Endothelial cell (in vitro differentiated cells): Measurements from ENCODE around the gene SOX5. TPM values are rescaled to one million over a fixed set of nuclear protein-coding genes. Genes with fewer than 3 reads are reported as not detected.

ENCODE experiments used
- DNase-seq: peaks from one replicate; pipeline ENCODE4 v3.0.0; 2021; ENCODE audit warnings: low spot score
- H3K27ac Mint-ChIP-seq: one replicate; pipeline ENCODE4 v1.8.0; 2021; ENCODE audit warnings: mixed read lengths, inconsistent platforms; ENCODE audit not compliant: unreplicated experiment
- H3K27me3 Mint-ChIP-seq: one replicate; pipeline ENCODE4 v1.8.0; 2021; ENCODE audit warnings: mild to moderate bottlenecking, moderate library complexity, mixed read lengths, inconsistent platforms; ENCODE audit not compliant: unreplicated experiment
- H3K36me3 Mint-ChIP-seq: one replicate; pipeline ENCODE4 v1.8.0; 2021; ENCODE audit warnings: mild to moderate bottlenecking, low read depth, mixed read lengths, inconsistent platforms; ENCODE audit not compliant: unreplicated experiment
- H3K4me1 Mint-ChIP-seq: one replicate; pipeline ENCODE4 v1.8.0; 2021; ENCODE audit warnings: mild to moderate bottlenecking, mixed read lengths, inconsistent platforms; ENCODE audit not compliant: unreplicated experiment
- H3K4me3 Mint-ChIP-seq: one replicate; pipeline ENCODE4 v1.8.0; 2021; ENCODE audit warnings: mild to moderate bottlenecking, mixed read lengths, inconsistent platforms; ENCODE audit not compliant: unreplicated experiment
- H3K9me3 Mint-ChIP-seq: one replicate; pipeline ENCODE4 v1.8.0; 2021; ENCODE audit warnings: mixed read lengths, inconsistent platforms; ENCODE audit not compliant: unreplicated experiment
- CTCF ChIP-seq: fragments of 200-600 bp; sonication (generic); IDR thresholded peaks from one replicate; pipeline ENCODE4 v1.5.0; 2021; ENCODE audit warnings: antibody characterized with exemption; ENCODE audit not compliant: unreplicated experiment
- total RNA-seq: library from RNA; stranded (reverse); fragmentation: NEBNext Ultra II Directional; extraction: Animal tissue kit (Norgen Biotek cat#: 25700); gene quantifications from one replicate; pipeline ENCODE4 v1.2.1, GENCODE V29; 2021; ENCODE audit not compliant: unreplicated experiment

The SOX5 gene
- total RNA-seq, 1 donor from 2014 or later, result 23.1 TPM

DNA sequence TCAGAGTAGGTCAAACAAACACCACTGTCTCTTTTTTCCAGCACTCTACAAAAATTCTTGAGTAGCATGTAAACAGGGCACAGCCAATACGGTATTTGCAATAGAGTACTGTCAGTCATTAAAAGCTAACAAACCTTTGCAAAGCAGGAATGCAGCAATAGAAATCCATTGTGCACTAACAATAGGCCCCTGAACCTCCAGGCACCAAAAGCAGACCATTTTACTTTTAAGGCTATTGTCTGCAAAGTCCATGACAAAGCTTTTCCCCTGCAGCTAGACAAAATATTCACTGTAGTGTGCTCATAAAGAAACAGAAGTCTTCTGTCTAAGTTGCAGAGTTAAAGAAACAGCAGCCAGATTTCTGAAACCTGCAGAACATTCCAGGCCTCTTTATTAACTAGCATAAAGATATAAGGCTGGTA is 191.9 kb downstream of the SOX5 start:
- H3K4me1 Mint-ChIP-seq, result peaks cover 31% of the 10 kb centered on the region
- H3K27ac Mint-ChIP-seq, result peak overlapping the region; percentile 97
- peak; percentile 8 for DNase-seq
- TF ChIP-seq CTCF, result no peak
- H3K9me3 Mint-ChIP-seq, result no peaks in the 10 kb centered on the region
- no peaks in the 10 kb centered on the region for H3K27me3 Mint-ChIP-seq
- no peaks in the 10 kb centered on the region for H3K36me3 Mint-ChIP-seq
- no peak overlapping the region for H3K4me3 Mint-ChIP-seq

DNA sequence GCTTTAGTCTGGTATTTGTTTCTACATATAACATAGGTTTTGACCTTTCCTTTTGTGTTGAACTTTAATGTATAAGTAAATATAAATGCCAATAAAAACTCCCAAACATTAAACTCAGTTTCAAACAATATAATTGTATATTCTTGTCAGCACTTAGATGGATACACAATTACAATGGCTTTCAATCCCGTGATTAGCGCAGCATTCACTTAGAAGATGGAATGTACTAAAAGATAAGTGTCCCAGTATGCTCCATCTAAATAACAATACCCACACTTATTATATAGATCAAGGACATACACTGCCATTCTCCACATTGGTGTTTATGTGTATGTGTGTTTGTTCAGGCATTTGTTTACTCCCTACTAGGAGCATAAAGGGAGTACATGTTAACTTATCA is 193.1 kb downstream of the SOX5 start:
- Mint-ChIP-seq H3K27ac (peak overlapping the region; percentile 97), H3K4me3 (no peak overlapping the region), H3K36me3 (no peaks in the 10 kb centered on the region), H3K27me3 (no peaks in the 10 kb centered on the region), H3K4me1 (peaks cover 31% of the 10 kb centered on the region), H3K9me3 (no peaks in the 10 kb centered on the region)
- DNase-seq, result no peak
- TF ChIP-seq CTCF, result no peak

DNA sequence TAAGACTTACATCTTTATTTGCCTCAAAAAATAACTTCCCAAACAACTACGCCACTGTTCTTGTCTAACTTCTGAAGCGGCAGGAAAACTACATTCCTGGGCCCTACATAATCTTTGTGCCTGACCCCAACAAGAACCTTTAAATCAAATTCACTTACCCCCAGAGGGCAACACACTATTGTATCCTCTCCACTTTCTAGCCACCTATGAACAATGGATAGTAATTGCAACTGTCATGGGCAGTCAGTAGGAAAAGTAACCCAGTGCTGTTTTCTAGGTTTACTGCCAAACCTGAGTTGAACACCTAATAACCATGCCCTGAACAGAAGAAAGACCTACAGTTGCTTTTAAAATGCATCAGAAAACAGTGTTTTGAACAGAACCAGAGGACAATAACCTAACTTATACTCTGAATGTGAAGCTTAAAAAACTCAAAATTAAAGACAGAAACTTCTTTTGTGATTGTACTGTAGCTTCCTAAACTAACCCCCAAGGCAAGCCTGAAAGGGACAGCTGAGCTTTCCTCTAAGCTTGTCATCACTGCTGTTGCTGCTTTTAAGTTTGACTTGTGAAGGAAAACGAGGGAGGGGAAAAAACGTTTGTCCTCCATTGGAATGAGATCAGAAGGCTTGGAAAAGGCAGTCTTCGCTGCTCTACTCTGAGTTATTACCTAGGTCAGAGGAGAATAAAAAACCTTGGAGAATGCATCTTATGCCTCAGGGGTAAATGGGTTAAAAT is 195.7 kb downstream of the SOX5 start:
- no peak for TF ChIP-seq CTCF
- H3K27ac Mint-ChIP-seq, result no peak overlapping the region
- H3K4me3 Mint-ChIP-seq, result no peak overlapping the region
- H3K27me3 Mint-ChIP-seq, result no peaks in the 10 kb centered on the region
- no peaks in the 10 kb centered on the region for H3K9me3 Mint-ChIP-seq
- H3K36me3 Mint-ChIP-seq, result no peaks in the 10 kb centered on the region
- no peak for DNase-seq
- peaks cover 26% of the 10 kb centered on the region for H3K4me1 Mint-ChIP-seq

- H3K9me3 Mint-ChIP-seq, result no peaks in the 10 kb centered on the region
- H3K4me3 Mint-ChIP-seq, result no peak overlapping the region
- no peaks in the 10 kb centered on the region for H3K27me3 Mint-ChIP-seq
- TF ChIP-seq CTCF, result no peak
- no peak for DNase-seq
- no peak overlapping the region for H3K27ac Mint-ChIP-seq
- peaks cover 22% of the 10 kb centered on the region for H3K4me1 Mint-ChIP-seq
- H3K36me3 Mint-ChIP-seq, result no peaks in the 10 kb centered on the region
These were observed 197.2 kb downstream of the SOX5 start for GRCh38 chr12:23752245-23752644.

DNA sequence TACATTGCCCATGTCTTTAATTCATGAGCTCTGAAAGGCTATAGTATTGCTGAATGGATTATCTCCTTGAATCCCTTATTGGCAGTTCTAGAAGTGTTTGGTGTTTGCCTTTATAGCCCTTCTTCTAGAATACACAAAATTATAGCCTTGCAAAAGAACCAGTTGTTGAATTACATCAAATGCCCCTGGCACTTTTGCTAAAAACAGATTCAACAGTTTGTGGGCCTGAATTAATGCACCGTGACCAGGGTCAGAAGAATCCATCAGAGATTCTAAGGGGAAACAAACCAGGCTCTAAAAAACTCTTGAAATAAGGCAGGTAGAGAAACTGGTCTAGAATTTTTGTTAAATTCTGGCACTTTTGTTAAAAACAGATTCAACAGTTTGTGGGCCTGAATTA is 197.8 kb downstream of the SOX5 start:
- H3K27ac Mint-ChIP-seq, result no peak overlapping the region
- H3K9me3 Mint-ChIP-seq, result no peaks in the 10 kb centered on the region
- H3K4me3 Mint-ChIP-seq, result no peak overlapping the region
- no peak for DNase-seq
- peaks cover 20% of the 10 kb centered on the region for H3K4me1 Mint-ChIP-seq
- H3K36me3 Mint-ChIP-seq, result no peaks in the 10 kb centered on the region
- no peak for TF ChIP-seq CTCF
- H3K27me3 Mint-ChIP-seq, result no peaks in the 10 kb centered on the region
